HepG2 (cell line): ENCODE data around the gene SS18L1. TPM values are rescaled to one million over a fixed set of nuclear protein-coding genes. Genes with fewer than 3 reads are reported as not detected.

Experiments
- ATAC-seq: fragments of 200-7000 bp; cut with Tn5 transposase; 3 replicates; pipeline ENCODE4 v1.9.1; 2020; ENCODE audit warnings: mild to moderate bottlenecking, moderate library complexity
- BruUV-seq: library from RNA; stranded (reverse); fragments of 400-500 nt; replicated peaks from 2 replicates; lab custom pipeline; 2021; lab: Mats Ljungman, UMichigan
- CTCF ChIA-PET: fragments of 300-600 bp; formaldehyde crosslinking; extraction: SDS; loops from one replicate; lab custom pipeline; 2021; ENCODE audit warnings: low total read pairs, inconsistent platforms, low intra/inter-chr PET ratio; lab: Yijun Ruan, JAX
- POLR2A ChIA-PET: fragments of 350-600 bp; sonication (Branson Sonifier 250); formaldehyde crosslinking; loops from one replicate; lab custom pipeline; 2020; ENCODE audit warnings: antibody characterized with exemption, inconsistent platforms; lab: Yijun Ruan, JAX
- DNase-seq: peaks from one replicate; pipeline ENCODE4 v3.0.0-alpha.2; 2015; ENCODE audit warnings: low spot score
- FAIRE-seq: peaks from 3 replicates; lab custom pipeline; 2011; peaks lifted over from hg19 to GRCh38; lab: Jason Lieb, UNC
- H2AFZ ChIP-seq: one replicate; pipeline ENCODE4 v1.6.1; 2011; ENCODE audit warnings: low read length, inconsistent platforms
- H3K27ac ChIP-seq: fragments of 300-600 bp; 3 replicates; pipeline ENCODE4 v1.8.0; 2011; ENCODE audit warnings: mixed run types, mild to moderate bottlenecking, mixed read lengths, low read length, inconsistent platforms; ENCODE audit not compliant: insufficient read depth; ENCODE audit errors: extremely low read length
- H3K27me3 ChIP-seq, 2 experiments: fragments of 200-600 bp in 1 of 2; 2 replicates in 1 of 2; 3 replicates in 1 of 2; pipeline versions ENCODE4 v1.6.0 to v1.8.0; 2011; ENCODE audit warnings: low read length in 2 of 2, mild to moderate bottlenecking in 2 of 2, moderate library complexity in 2 of 2, inconsistent platforms in 1 of 2; ENCODE audit not compliant: insufficient read depth in 2 of 2, control insufficient read depth in 1 of 2
- H3K36me3 ChIP-seq, 2 experiments: fragments of 200-600 bp in 1 of 2; replicated peaks in 1 of 2; 2 replicates in 1 of 2; 3 replicates in 1 of 2; pipeline versions ENCODE4 v1.5.1 to v1.8.0; 2011; ENCODE audit warnings: low read length in 2 of 2, inconsistent platforms in 1 of 2; ENCODE audit not compliant: insufficient read depth in 2 of 2, control insufficient read depth in 1 of 2
- H3K4me1 ChIP-seq: 2 replicates; pipeline ENCODE4 v1.5.1; 2012; ENCODE audit warnings: low read length, inconsistent platforms; ENCODE audit not compliant: insufficient read depth
- H3K4me2 ChIP-seq: 2 replicates; pipeline ENCODE4 v1.6.0; 2011; ENCODE audit warnings: low read depth, low read length, inconsistent platforms
- H3K4me3 ChIP-seq, 3 experiments: fragments of 200-600 bp in 1 of 3; sonication (generic), shearing (Covaris generic) in 1 of 3; replicated peaks in 1 of 3; 2 replicates each; pipeline ENCODE4 v1.5.1; 2011 to 2016; ENCODE audit warnings: low read length in 3 of 3, inconsistent platforms in 2 of 3, low read depth in 2 of 3, mild to moderate bottlenecking in 2 of 3, control low read depth in 1 of 3, mixed read lengths in 1 of 3; ENCODE audit not compliant: insufficient read depth in 1 of 3
- H3K79me2 ChIP-seq: one replicate; pipeline ENCODE4 v1.6.1; 2011; ENCODE audit warnings: low read length, inconsistent platforms; ENCODE audit not compliant: insufficient read depth
- H3K9ac ChIP-seq: 2 replicates; pipeline ENCODE4 v1.6.0; 2011; ENCODE audit warnings: mild to moderate bottlenecking, low read depth, low read length, inconsistent platforms; ENCODE audit not compliant: insufficient read depth
- H3K9me3 ChIP-seq: 2 replicates; pipeline ENCODE4 v1.5.1; 2012; ENCODE audit warnings: mild to moderate bottlenecking, low read length
- H4K20me1 ChIP-seq: 2 replicates; pipeline ENCODE4 v1.6.0; 2011; ENCODE audit warnings: inconsistent platforms, mild to moderate bottlenecking, low read length, moderate library complexity; ENCODE audit not compliant: insufficient read depth
- BRD4 ChIP-seq: sonication (generic); formaldehyde crosslinking; IDR thresholded peaks from 2 replicates; pipeline ENCODE4 v1.4.0; 2020; ENCODE audit warnings: missing genetic modification reagents
- ESRRA ChIP-seq: sonication (generic); formaldehyde crosslinking; IDR thresholded peaks from 2 replicates; pipeline ENCODE4 v1.5.1; 2020; ENCODE audit warnings: mild to moderate bottlenecking, low read depth, missing genetic modification reagents
- FOXM1 ChIP-seq: sonication (generic); formaldehyde crosslinking; IDR thresholded peaks from 2 replicates; pipeline ENCODE4 v1.5.0; 2020; ENCODE audit warnings: missing genetic modification reagents
- HOXA3 ChIP-seq: sonication (generic); formaldehyde crosslinking; IDR thresholded peaks from 2 replicates; pipeline ENCODE4 v1.5.0; 2020; ENCODE audit warnings: missing genetic modification reagents
- MAF1 ChIP-seq: sonication (generic); formaldehyde crosslinking; IDR thresholded peaks from 2 replicates; pipeline ENCODE4 v1.5.0; 2020; ENCODE audit warnings: missing genetic modification reagents, borderline replicate concordance
- MYC ChIP-seq: sonication (generic); formaldehyde crosslinking; IDR thresholded peaks from 2 replicates; pipeline ENCODE4 v1.9.0; 2021; ENCODE audit warnings: missing genetic modification reagents, borderline replicate concordance
- SOX5 ChIP-seq: IDR thresholded peaks from 2 replicates; pipeline ENCODE4 v1.6.1; 2016; ENCODE audit warnings: borderline replicate concordance
- TOPORS ChIP-seq: sonication (generic); formaldehyde crosslinking; IDR thresholded peaks from 2 replicates; pipeline ENCODE4 v1.8.0; 2023; ENCODE audit warnings: mild to moderate bottlenecking, missing genetic modification reagents
- ZMYM3 ChIP-seq: sonication (generic); formaldehyde crosslinking; IDR thresholded peaks from 2 replicates; pipeline ENCODE4 v1.5.1; 2020; ENCODE audit warnings: mild to moderate bottlenecking, missing genetic modification reagents
- ZNF552 ChIP-seq: sonication (generic); formaldehyde crosslinking; IDR thresholded peaks from 2 replicates; pipeline ENCODE4 v1.9.0; 2022; ENCODE audit warnings: missing genetic modification reagents, mild to moderate bottlenecking, borderline replicate concordance
- ZNF768 ChIP-seq: sonication (generic); formaldehyde crosslinking; IDR thresholded peaks from 2 replicates; pipeline ENCODE4 v1.4.0; 2020; ENCODE audit warnings: missing genetic modification reagents
- ZNF891 ChIP-seq: sonication (generic); formaldehyde crosslinking; IDR thresholded peaks from 2 replicates; pipeline ENCODE4 v1.5.0; 2020; ENCODE audit warnings: mild to moderate bottlenecking, missing genetic modification reagents
- ZSCAN29 ChIP-seq: sonication (generic); formaldehyde crosslinking; conservative IDR thresholded peaks from 2 replicates; pipeline ENCODE4 v1.4.0; 2020; ENCODE audit warnings: mild to moderate bottlenecking, missing genetic modification reagents
- WGBS: methylation state at CpG from one replicate; pipeline ENCODE4 v1.1.6; 2017; ENCODE audit warnings: low lambda C conversion rate; 5-methylcytosine and 5-hydroxymethylcytosine counted together
- in situ Hi-C: cut with HindIII; loops from 2 replicates; pipeline ENCODE4 v1.10.0; 2017; ENCODE audit warnings: low pct_unique_long_range_greater_than_20kb; ENCODE audit not compliant: extremely low pct_ligation_motif_present
- intact Hi-C: fragments of 100-400 bp; cut with micrococcal nuclease; formaldehyde crosslinking; loops from one replicate; pipeline ENCODE4 v1.10.0; 2022; ENCODE audit not compliant: unreplicated experiment
- polyA plus RNA-seq, 8 experiments: library from polyadenylated mRNA; depleted of rRNA in 3 of 8; stranded (reverse) in 7 of 8; unstranded in 1 of 8; fragments of >200 nt; fragmentation: Illumina TruSeq in 4 of 8; extraction: Trizol in 4 of 8; gene quantifications; 2 replicates each; pipeline versions ENCODE4 v1.2.1 to v1.2.3, GENCODE V29; 2011 to 2016; ENCODE audit warnings: low read depth in 4 of 8, missing spikeins in 1 of 8, mixed read lengths in 1 of 8; ENCODE audit not compliant: insufficient read depth in 1 of 8
- total RNA-seq, 5 experiments: library from RNA; depleted of rRNA; stranded (reverse); fragments of >200 nt; fragmentation: Illumina TruSeq; extraction: Trizol; gene quantifications; 2 replicates each; pipeline ENCODE4 v1.2.3, GENCODE V29; 2016; ENCODE audit warnings: low read depth in 1 of 5
- TF ChIP-seq, protein P1 (sequence below): sonication (generic); formaldehyde crosslinking; IDR thresholded peaks from 2 replicates; pipeline ENCODE4 v1.4.0; 2020; ENCODE audit warnings: missing genetic modification reagents
- TF ChIP-seq, protein P2 (sequence below): sonication (generic); formaldehyde crosslinking; IDR thresholded peaks from 2 replicates; pipeline ENCODE4 v1.5.0; 2020; ENCODE audit warnings: mild to moderate bottlenecking, missing genetic modification reagents
- TF ChIP-seq, protein P3 (sequence below): sonication (generic); formaldehyde crosslinking; IDR thresholded peaks from 2 replicates; pipeline ENCODE4 v1.8.0; 2022; ENCODE audit warnings: missing genetic modification reagents, mild to moderate bottlenecking, borderline replicate concordance
- TF ChIP-seq, protein P4 (sequence below): sonication (generic); formaldehyde crosslinking; IDR thresholded peaks from 2 replicates; pipeline ENCODE4 v1.4.0; 2020; ENCODE audit warnings: missing genetic modification reagents, low read depth, mild to moderate bottlenecking, borderline replicate concordance

The SS18L1 gene
- total and polyA plus RNA-seq, 2 of the 13 experiments (the other 11 are each of a cell fraction or from before 2014, with no cell fraction given): 17.8 to 27.6 TPM

DNA sequence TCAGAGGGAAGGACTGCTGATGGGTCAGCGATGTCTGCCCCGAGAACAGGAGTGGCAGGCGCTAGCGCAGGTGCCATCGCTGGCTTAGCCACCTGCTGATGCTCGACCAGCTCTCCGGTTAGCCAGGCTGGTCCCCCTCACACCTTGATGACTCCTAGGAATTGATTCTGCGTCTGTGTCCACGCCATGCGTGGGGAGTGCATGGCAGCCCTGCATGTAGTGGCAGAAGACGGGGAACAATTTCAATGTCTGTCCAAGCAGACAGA lies 6.7 kb downstream of the SS18L1 start:
- DNase-seq: no peak
- CTCF ChIA-PET: no interaction called here
- Histone ChIP-seq H3K4me1 (peaks cover 65% of the 10 kb centered on the region), H4K20me1 (peaks cover 38% of the 10 kb centered on the region), H3K27me3 (no peaks in the 10 kb centered on the region), H3K79me2 (peaks cover 96% of the 10 kb centered on the region), H2AFZ (no peak overlapping the region), H3K27ac (peak overlapping the region; percentile 60), H3K36me3 (peaks cover 8 to 29% of the 10 kb centered on the region in 2 experiments; a peak in 4 of 5 replicates), H3K4me2 (no peak overlapping the region), H3K4me3 (no peak overlapping the region), H3K9ac (no peak overlapping the region), H3K9me3 (no peaks in the 10 kb centered on the region)
- POLR2A ChIA-PET: no interaction called here
- WGBS: 97% methylated on average over 11 of the region's 11 CpGs
- no peak for ATAC-seq
- FAIRE-seq: no peak
- in situ Hi-C loops: no loop called here
- no TSS peak for BruUV-seq
- TF ChIP-seq ZMYM3 (CRISPR knock-in tag) (no peak), HOXA3 (CRISPR knock-in tag) (peak; percentile 9; the same call in 1 of the 2 replicates), ZSCAN29 (CRISPR knock-in tag) (no peak), TOPORS (no peak), MYC (0 out of 2 replicates have a peak, but pooled peaks have one; percentile 9), SOX5 (no peak), ZNF768 (peak; percentile 29; the same call in 1 of the 2 replicates), FOXM1 (CRISPR knock-in tag) (no peak), BRD4 (CRISPR knock-in tag) (0 out of 2 replicates have a peak, but pooled peaks have one; percentile 16), ZNF552 (0 out of 2 replicates have a peak, but pooled peaks have one; percentile 7), MAF1 (CRISPR knock-in tag) (no peak), ZNF891 (CRISPR knock-in tag) (no peak), ESRRA (CRISPR knock-in tag) (no peak)
- TF ChIP-seq, protein P1, sequence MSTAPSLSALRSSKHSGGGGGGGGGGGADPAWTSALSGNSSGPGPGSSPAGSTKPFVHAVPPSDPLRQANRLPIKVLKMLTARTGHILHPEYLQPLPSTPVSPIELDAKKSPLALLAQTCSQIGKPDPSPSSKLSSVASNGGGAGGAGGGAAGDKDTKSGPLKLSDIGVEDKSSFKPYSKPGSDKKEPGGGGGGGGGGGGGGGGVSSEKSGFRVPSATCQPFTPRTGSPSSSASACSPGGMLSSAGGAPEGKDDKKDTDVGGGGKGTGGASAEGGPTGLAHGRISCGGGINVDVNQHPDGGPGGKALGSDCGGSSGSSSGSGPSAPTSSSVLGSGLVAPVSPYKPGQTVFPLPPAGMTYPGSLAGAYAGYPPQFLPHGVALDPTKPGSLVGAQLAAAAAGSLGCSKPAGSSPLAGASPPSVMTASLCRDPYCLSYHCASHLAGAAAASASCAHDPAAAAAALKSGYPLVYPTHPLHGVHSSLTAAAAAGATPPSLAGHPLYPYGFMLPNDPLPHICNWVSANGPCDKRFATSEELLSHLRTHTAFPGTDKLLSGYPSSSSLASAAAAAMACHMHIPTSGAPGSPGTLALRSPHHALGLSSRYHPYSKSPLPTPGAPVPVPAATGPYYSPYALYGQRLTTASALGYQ (CRISPR knock-in tag): no peak
- TF ChIP-seq, protein P2, sequence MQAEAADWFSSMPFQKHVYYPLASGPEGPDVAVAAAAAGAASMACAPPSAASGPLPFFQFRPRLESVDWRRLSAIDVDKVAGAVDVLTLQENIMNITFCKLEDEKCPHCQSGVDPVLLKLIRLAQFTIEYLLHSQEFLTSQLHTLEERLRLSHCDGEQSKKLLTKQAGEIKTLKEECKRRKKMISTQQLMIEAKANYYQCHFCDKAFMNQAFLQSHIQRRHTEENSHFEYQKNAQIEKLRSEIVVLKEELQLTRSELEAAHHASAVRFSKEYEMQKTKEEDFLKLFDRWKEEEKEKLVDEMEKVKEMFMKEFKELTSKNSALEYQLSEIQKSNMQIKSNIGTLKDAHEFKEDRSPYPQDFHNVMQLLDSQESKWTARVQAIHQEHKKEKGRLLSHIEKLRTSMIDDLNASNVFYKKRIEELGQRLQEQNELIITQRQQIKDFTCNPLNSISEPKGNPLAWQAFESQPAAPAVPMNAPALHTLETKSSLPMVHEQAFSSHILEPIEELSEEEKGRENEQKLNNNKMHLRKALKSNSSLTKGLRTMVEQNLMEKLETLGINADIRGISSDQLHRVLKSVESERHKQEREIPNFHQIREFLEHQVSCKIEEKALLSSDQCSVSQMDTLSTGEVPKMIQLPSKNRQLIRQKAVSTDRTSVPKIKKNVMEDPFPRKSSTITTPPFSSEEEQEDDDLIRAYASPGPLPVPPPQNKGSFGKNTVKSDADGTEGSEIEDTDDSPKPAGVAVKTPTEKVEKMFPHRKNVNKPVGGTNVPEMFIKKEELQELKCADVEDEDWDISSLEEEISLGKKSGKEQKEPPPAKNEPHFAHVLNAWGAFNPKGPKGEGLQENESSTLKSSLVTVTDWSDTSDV (CRISPR knock-in tag): no peak
- TF ChIP-seq, protein P3, sequence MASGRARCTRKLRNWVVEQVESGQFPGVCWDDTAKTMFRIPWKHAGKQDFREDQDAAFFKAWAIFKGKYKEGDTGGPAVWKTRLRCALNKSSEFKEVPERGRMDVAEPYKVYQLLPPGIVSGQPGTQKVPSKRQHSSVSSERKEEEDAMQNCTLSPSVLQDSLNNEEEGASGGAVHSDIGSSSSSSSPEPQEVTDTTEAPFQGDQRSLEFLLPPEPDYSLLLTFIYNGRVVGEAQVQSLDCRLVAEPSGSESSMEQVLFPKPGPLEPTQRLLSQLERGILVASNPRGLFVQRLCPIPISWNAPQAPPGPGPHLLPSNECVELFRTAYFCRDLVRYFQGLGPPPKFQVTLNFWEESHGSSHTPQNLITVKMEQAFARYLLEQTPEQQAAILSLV (CRISPR knock-in tag): no peak
- TF ChIP-seq, protein P4, sequence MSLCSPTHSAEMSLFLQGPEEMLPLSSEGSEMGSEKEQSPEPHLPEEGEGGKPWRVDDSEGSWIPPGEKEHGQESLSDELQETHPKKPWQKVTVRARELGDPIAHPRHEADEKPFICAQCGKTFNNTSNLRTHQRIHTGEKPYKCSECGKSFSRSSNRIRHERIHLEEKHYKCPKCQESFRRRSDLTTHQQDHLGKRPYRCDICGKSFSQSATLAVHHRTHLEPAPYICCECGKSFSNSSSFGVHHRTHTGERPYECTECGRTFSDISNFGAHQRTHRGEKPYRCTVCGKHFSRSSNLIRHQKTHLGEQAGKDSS (CRISPR knock-in tag): no peak
- intact Hi-C loops: no loop called here
